ENCODE results near the gene GRIN2B.

- TF ChIP-seq CTCF (IDR thresholded peaks at IDR 0.05; ENCODE audit: insufficient read depth, low read depth, low read length) (no peak), EZH2 (IDR thresholded peaks at IDR 0.05; ENCODE audit: insufficient read depth, low read length) (no peak)
Measured at GRCh38 chr12:13978876-13979275, 2.5 kb downstream of the GRIN2B start.
